Naive B cell (primary cell): ENCODE results near the gene PRPF4. TPM values are rescaled to one million over a fixed set of nuclear protein-coding genes. Genes with fewer than 3 reads are reported as not detected.
A peak's percentile ranks its signal among the peaks of the same experiment; 100 is the strongest.

Experiments used
- ATAC-seq, 2 donors: fragments of 150-1000 bp; cut with Tn5 transposase; 2 replicates each; pipeline ENCODE4 v1.10.0; 2021; ENCODE audit warnings: low read depth in 2 of 2, mild to moderate bottlenecking in 2 of 2, moderate library complexity in 2 of 2
- DNase-seq: peaks from one replicate; pipeline ENCODE4 v3.0.0; 2022
- H3K27ac Mint-ChIP-seq, 6 donors: one replicate each; pipeline ENCODE4 v1.8.0; 2020 to 2022; ENCODE audit warnings: mild to moderate bottlenecking in 6 of 6, mixed read lengths in 6 of 6, moderate library complexity in 5 of 6, inconsistent platforms in 2 of 6
- H3K27me3 Mint-ChIP-seq, 3 donors: one replicate each; pipeline ENCODE4 v1.8.0; 2021 to 2022; ENCODE audit warnings: mixed read lengths in 3 of 3, mild to moderate bottlenecking in 1 of 3
- H3K36me3 Mint-ChIP-seq, 2 donors: one replicate each; pipeline ENCODE4 v1.8.0; 2020 to 2022; ENCODE audit warnings: mixed read lengths in 2 of 2, inconsistent platforms in 1 of 2, mild to moderate bottlenecking in 1 of 2
- H3K4me1 Mint-ChIP-seq, 3 donors: one replicate each; pipeline ENCODE4 v1.8.0; 2020 to 2022; ENCODE audit warnings: mixed read lengths in 3 of 3, inconsistent platforms in 1 of 3, mild to moderate bottlenecking in 1 of 3, moderate library complexity in 1 of 3
- H3K4me3 Mint-ChIP-seq, 8 donors: one replicate each; pipeline ENCODE4 v1.8.0; 2020 to 2022; ENCODE audit warnings: mild to moderate bottlenecking in 8 of 8, mixed read lengths in 8 of 8, moderate library complexity in 8 of 8, inconsistent platforms in 2 of 8
- H3K9me3 Mint-ChIP-seq, 7 donors: one replicate each; pipeline ENCODE4 v1.8.0; 2020 to 2022; ENCODE audit warnings: mixed read lengths in 7 of 7, mild to moderate bottlenecking in 5 of 7, inconsistent platforms in 2 of 7, moderate library complexity in 1 of 7
- polyA plus RNA-seq, 6 donors: library from polyadenylated mRNA; unstranded; fragments of 300-500 nt; fragmentation: Illumina TruSeq; gene quantifications; one replicate each; pipeline ENCODE4 v1.2.3, GENCODE V29; 2021; ENCODE audit warnings: low read depth in 6 of 6

Gene PRPF4
- polyA plus RNA-seq, 6 donors from 2014 or later: 8.2 to 28.2 (median 22.4) TPM

- no peak for DNase-seq
- peak overlapping the region in 1 of 8 donors; percentile 83 for H3K4me3 Mint-ChIP-seq
These were observed 62.3 kb downstream of the PRPF4 start for GRCh38 chr9:113337714-113338113.

GRCh38 chr9:113340011-113340699 is 64.7 kb downstream of the PRPF4 start, which contains the start of gene WDR31:
TSS of gene WDR31 (minus strand) at chr9:113340275. CDS start at chr9:113332022, 8,253 bp downstream.
- Mint-ChIP-seq H3K9me3 (no peaks in the 10 kb centered on the region), H3K36me3 (no peaks in the 10 kb centered on the region), H3K4me3 (peak within 1 kb of the TSS; percentile 83 to 94 (median 88)), H3K4me1 (peaks cover 13 to 19% (median 16%) of the 10 kb centered on the region in 3 donors), H3K27me3 (no peaks in the 10 kb centered on the region), H3K27ac (peak within 1 kb of the TSS in 5 of 6 donors; percentile 4 to 80 (median 76))
- peak; percentile 95 to 97 for ATAC-seq
- peak; percentile 58 for DNase-seq

More at GRCh38 chr9:113337714-113338113, 62.3 kb downstream of the PRPF4 start:
- H3K27me3 Mint-ChIP-seq: no peaks in the 10 kb centered on the region
- H3K36me3 Mint-ChIP-seq: no peaks in the 10 kb centered on the region
- no peaks in the 10 kb centered on the region for H3K9me3 Mint-ChIP-seq
- H3K4me1 Mint-ChIP-seq: peaks cover 13 to 19% (median 16%) of the 10 kb centered on the region in 3 donors
- no peak for ATAC-seq
- H3K27ac Mint-ChIP-seq: no peak overlapping the region

GRCh38 chr9:113341712-113342410 is 66.4 kb downstream of the PRPF4 start:
- no peaks in the 10 kb centered on the region for H3K9me3 Mint-ChIP-seq
- peak overlapping the region in 7 of 8 donors; percentile 58 to 94 (median 83) for H3K4me3 Mint-ChIP-seq
- no peaks in the 10 kb centered on the region for H3K36me3 Mint-ChIP-seq
- DNase-seq: no peak
- peaks cover 0 to under 1% (median 0%) of the 10 kb centered on the region in 3 donors for H3K27me3 Mint-ChIP-seq
- ATAC-seq: no peak
- H3K27ac Mint-ChIP-seq: peak overlapping the region in 2 of 6 donors; percentile 8 to 43
- H3K4me1 Mint-ChIP-seq: peaks cover 13 to 19% (median 16%) of the 10 kb centered on the region in 3 donors

Other genes with a start within 250 kb of the PRPF4 start
- 1 to 10 TPM in 5 of 6 donors, under 1 TPM in 1; 0.73 to 2.9 (median 1.8) TPM for gene ZFP37, start 218.9 kb upstream of the PRPF4 start, polyA plus RNA-seq
- gene SLC31A2, start 124.7 kb upstream of the PRPF4 start, polyA plus RNA-seq: 1 to 10 TPM in 5 of 6 donors, not detected in 1; 1.3 to 2.5 (median 1.8) TPM
- gene FKBP15, start 54.4 kb upstream of the PRPF4 start, polyA plus RNA-seq: 10 to 100 TPM in 4 of 6 donors, 1 to 10 TPM in 2; 1.9 to 19.7 (median 11.1) TPM
- 1 to 10 TPM in 5 of 6 donors, not detected in 1; 1.5 to 2.7 (median 2.0) TPM for gene SLC31A1, start 54.1 kb upstream of the PRPF4 start, polyA plus RNA-seq
- gene CDC26, start 86 bp upstream of the PRPF4 start, polyA plus RNA-seq: 100 to 1,000 TPM in 5 of 6 donors, 10 to 100 TPM in 1; 99.0 to 184 (median 138) TPM
- gene RNF183, start 27.7 kb downstream of the PRPF4 start, polyA plus RNA-seq: not detected
- gene WDR31, start 64.6 kb downstream of the PRPF4 start, polyA plus RNA-seq: under 1 TPM in 4 of 6 donors, not detected in 2; 0.09 to 0.88 (median 0.30) TPM
- gene BSPRY, start 73.9 kb downstream of the PRPF4 start, polyA plus RNA-seq: 1 to 10 TPM in 4 of 6 donors, under 1 TPM in 2; 0.16 to 1.9 (median 1.2) TPM
- 10 to 100 TPM; 36.3 to 51.3 (median 42.8) TPM for gene HDHD3, start 101.3 kb downstream of the PRPF4 start, polyA plus RNA-seq
- 10 to 100 TPM; 13.2 to 29.3 (median 17.3) TPM for gene ALAD, start 125.6 kb downstream of the PRPF4 start, polyA plus RNA-seq
- 100 to 1,000 TPM; 112 to 213 (median 140) TPM for gene POLE3, start 135.0 kb downstream of the PRPF4 start, polyA plus RNA-seq
- under 1 TPM in 5 of 6 donors, not detected in 1; 0.23 to 0.74 (median 0.52) TPM for gene C9orf43, start 135.1 kb downstream of the PRPF4 start, polyA plus RNA-seq
- gene RGS3, start 188.1 kb downstream of the PRPF4 start, polyA plus RNA-seq: 10 to 100 TPM in 1 of 6 donors, 1 to 10 TPM in 5; 3.8 to 13.8 (median 5.8) TPM